GM19240 (cell line): ENCODE results near the gene GAB1.

ENCODE experiments used
- DNase-seq: peaks from one replicate; pipeline ENCODE4 v3.0.0; 2011; ENCODE audit warnings: low spot score; ENCODE audit not compliant: insufficient read length

The GAB1 gene

DNA sequence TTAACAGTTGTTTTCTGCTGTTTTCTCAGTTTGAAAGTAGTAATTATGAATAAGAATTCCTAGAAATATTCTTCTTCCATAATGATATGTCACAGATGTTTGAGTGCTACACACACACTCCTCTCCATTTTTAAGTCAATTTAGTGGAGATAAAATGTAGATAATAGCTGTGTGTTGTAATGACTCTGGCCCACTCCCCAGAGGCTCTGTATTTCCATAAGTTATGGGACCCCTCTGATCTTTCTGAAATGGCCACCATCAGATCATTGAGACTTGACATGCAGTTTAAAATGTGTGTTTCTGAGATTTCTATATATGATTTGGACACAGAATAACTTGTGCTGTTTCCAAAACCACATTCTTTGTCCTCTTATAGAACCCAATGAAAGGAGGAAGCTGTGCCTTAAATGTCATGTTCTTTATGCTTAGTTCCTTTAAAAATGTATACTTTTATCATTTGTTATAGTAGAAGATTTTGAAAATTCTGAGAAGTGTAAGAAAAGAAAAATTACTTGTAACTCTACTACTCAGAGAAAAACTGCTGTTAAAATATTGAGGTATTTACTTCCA is 46.4 kb downstream of the GAB1 start:
- DNase-seq = no peak

DNA sequence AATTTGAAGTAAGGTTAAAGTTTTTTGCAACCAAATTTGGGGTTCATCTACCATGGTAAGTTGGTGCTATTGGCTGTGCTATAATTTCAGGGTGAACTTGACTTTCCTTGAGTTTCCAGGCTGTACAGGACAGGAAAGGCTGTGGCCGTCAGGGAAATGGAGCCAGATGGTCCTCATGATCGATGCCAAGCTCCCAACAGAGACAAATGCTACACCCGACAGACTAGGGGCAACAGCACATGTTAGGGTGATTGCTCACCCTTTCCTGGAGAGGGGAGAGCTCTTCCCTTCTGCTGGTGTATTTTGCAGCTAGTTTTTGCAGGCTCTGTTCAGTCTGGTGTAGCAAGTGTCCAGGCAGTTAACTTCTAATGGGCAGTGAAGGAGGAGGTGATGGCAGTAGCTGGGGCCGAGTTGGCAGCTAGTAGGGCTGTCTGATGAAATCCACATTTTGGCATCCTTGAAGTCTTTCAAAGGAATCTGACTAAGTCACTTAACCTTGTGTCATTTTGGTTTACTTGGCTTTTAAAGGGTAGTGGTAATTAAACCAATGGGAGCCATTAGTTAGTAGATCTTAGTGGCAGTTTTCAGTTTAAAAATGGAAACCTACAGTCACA is 47.8 kb downstream of the GAB1 start:
- DNase-seq = no peak

DNA sequence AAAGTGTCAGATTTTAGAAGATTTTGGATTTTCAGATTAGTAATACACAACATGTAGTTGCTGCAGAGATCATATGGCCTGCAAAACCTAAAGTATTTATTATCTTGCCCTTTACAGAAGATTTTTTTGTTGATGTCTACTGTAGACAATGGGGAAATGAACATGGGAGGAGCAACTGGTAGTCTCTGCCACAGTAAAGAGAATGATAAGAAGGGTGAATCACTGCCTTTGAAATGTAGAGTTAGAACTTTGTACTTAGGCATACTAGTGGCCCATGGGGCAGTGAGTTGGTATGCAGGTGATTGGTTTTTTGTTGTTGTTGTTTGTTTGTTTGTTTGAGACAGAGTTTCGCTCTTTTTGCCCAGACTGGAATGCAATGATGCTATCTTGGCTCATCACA is 50.1 kb downstream of the GAB1 start:
- no peak for DNase-seq

DNA sequence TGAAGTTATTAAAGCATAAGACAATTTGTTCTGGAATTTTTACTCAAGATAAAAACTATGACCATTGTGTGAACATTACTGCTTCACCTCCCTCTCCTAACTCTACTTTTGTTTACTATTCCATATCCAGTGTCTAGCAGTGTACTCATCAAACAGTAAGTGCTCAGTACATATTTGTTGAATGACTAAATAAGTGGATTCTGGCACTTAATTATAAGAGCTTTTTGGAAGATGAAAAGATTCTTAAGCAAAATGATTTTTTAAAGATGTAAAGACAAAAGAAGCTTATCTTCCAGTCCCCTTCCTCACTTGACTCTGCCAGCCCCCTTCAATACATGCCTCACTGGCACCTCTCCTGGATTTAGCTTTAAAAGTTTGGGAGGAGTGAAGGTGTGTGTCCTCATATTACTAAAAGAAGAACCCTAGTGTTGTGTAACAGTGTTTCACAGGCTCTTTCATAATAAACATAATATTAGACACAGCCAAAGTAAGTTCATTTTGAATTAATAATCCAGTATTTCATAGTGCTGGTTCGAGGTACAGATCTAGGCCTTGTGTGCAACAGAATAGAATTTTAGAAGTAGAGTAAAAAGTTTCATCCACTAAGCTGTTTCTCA is 53.0 kb downstream of the GAB1 start:
- no peak for DNase-seq

DNA sequence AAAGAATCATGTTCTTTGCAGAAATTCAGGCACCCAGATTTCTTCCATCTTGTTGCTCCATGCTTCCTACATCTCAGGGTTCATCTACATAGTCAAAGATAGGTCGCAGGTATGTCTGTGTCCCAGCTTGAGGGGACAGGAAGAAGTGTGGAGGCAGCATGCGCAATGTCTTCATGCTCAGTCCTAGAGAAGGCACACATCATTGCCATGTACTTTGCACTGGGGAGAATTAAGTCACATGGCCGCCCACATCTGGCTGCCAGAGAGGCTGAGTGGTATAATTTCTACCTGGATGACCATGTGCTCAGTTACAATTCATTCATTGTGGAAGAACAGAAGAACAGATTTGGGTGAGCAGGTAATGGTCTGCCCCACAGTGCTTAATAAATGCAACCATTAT is 54.1 kb downstream of the GAB1 start:
- no peak for DNase-seq

DNA sequence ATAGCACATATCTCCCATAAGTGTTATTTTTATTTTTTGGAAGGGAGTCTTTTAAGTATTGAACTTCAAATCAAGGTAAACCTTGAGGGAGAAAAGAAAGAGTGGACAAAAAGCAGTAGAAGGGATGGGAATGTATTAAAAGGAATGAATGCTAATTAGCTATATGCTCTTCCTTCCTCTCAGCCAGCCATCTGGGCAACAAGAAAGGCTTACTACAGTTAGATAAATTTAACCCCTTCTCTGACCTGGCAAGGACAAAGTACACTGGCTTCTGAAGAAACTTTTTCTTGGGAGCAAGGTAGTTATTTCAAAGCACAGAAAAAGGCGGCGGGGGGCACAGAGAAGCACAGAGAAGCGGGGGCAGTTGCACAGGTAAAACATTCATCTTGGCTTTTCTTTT is 54.6 kb downstream of the GAB1 start:
- DNase-seq = no peak

DNA sequence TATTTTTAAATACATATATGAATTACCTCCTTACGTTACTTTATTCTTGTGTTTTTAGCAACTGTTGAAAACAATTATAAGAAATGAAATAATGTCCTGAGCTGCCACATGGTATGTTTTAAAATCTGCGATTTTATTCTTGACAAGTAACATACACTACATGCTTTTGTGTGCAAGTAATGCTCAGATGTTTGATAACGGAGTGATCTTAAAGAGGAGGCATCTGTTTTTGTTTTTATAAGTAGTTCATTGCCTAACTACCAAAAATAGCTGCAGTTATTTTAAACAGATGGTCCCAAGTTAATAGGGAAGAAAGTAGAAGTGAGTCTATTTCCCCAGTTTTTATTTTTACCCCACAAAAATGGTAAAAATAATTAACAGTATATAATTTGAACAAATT is 55.2 kb downstream of the GAB1 start:
- no peak for DNase-seq

DNA sequence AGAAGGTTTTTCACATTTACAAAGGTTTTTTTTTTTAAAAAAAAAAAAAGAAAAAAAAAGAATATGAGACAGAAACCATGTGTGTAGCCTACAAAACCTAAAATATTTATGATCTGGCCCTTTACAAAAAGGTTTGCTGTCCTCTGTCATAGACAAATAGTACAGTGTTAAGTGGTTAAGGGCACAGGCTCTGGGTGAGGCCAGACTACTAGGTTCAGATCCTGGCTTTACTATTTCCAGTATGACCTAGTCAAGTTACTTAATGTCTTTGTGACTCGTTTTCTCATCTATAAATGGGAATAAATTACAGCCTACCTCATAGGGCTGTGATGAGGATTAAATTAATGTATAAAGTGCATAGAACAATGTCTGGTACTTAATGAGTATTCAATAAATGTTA is 56.5 kb downstream of the GAB1 start:
- DNase-seq = no peak

DNA sequence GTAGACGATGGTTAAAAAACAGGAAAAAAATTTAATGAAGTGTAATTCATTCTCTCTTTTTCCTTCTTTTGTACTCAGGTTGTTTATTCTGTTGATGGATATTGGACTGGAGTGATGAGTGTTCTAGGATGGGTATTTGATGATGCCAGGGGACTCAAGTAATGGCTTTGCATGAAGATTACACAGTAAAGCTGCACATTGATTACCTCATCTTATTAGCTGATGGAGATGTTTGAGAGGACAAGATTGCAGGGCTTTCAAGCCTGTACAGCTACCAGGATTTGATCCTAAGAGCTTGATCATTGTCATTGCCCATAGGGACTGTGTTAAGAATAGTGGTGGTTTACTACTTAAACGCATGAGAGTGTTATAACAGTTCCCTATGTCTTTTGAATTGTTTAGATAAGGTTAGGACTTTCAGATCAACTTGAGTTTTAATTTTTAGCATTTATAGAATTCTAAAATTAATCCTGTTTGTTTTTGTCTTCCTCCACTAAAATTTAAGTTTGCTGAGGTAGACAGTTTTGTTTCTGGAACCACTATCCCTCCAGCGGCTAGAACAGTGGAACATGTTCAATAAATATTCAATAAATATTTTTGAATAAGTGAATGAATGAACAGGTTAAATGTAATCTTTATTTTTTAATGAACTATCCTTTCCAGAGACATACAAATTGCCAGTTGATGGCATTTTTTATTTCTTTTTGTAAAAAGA is 58.2 kb downstream of the GAB1 start:
- DNase-seq = no peak

DNA sequence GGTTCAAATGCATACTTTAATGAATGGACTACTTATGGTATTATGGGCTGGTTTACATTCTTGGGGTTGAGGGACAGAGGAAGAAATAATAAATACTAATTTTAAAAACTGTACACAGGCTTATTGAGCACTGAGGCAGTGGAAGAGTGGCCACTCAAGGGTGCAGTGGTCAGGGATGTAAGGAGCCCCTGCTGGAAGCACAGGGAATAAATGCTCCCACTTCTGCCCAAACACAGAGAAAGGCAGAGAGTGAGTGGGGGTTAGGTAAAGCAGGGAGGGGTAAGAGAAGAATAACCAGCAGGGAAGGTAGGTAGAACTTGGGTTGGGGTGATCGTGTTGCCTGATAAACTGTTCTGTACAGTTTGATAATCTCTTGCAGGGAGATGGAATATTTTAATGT is 60.0 kb downstream of the GAB1 start:
- no peak for DNase-seq

DNA sequence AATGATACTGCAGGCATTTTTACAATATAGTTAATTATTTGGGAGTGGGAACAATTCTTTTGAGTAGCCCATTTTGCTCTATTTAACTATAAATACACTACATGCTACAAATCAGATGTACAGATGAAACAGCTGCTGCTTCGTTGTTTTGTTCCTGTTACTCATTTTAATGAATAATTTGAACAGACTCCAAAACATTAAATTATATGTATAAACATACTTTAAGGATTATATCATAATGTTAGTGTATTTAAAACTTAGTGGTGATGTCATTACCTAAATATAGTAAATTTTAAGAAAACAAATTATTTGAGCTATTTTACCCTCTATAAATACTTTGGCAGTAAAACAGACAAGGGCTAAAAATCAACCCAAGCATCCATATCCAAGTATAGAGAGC is 60.7 kb downstream of the GAB1 start:
- no peak for DNase-seq

DNA sequence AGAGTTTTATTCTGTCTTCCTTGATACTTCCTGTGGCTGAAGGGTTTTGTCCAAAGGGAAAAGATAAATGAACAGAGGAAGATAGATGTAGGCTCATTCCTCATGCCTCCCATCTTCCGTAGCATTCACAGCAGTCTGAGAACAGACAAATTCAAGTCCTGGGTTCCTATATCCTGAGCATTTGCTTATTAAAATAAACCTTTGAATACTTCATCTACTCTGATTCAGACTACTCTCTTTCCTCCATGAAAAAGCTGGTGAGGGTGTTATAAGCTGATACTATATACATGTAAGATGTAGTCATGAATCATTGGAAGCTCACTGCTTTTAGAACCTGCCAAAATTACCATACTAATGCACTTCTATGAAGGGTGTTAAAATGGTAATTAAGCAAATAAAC is 61.2 kb downstream of the GAB1 start:
- no peak for DNase-seq

DNA sequence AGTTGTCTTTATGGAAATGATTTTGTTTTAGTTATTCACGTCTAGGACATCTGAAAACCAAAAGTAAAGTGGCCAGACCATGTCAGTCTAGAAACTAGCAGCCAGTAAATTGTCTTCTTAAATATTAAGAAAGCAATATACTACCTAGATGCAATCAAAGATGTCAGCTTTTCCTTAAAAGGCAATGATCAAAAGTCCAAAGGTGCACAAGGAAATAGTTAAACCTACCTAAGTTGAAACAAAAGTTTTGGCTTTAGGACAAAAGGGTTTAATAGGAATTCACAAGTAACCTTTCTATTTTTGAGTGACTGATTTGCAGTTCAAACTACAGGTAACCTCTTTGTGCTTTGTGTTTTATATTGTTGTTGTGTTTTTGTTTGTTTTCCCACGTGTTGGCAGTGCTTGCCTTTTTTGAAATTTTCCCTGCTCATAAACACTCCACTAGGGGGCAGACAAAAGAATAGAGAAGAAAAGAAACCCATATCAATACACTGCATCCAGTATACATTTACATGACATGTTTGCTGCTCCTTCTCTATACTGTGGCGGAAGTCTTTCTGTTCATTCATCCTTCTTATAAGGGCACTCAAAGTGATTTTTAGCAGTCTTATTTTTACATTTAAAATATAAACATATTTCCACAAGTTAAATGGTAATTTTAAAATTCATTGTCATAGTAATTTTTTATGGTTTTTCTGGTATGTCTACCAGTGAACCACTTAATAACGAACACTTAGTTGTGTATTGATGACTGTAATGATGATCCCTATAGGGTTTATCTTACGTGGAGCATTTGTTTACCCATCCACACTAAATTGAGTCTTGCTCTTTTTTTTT is 62.7 kb downstream of the GAB1 start:
- DNase-seq = no peak

DNA sequence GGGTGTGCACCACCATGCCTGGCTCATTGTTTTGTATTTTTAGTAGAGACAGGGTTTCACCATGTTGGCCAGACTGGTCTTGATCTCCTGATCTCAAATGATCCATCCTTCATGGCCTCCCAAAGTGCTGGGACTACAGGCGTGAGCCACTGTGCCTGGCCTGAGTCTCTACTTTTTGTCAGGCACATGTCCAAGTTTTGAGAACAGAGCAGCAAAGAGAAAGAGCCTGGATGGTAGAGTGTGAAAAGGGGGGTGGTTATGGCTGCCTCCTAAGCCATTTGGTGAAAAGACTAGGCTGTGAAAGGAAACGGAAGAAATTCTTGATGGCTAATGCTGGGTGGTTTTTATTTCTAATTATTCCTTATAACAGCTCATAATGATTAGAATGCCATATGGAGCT is 63.4 kb downstream of the GAB1 start:
- no peak for DNase-seq

DNA sequence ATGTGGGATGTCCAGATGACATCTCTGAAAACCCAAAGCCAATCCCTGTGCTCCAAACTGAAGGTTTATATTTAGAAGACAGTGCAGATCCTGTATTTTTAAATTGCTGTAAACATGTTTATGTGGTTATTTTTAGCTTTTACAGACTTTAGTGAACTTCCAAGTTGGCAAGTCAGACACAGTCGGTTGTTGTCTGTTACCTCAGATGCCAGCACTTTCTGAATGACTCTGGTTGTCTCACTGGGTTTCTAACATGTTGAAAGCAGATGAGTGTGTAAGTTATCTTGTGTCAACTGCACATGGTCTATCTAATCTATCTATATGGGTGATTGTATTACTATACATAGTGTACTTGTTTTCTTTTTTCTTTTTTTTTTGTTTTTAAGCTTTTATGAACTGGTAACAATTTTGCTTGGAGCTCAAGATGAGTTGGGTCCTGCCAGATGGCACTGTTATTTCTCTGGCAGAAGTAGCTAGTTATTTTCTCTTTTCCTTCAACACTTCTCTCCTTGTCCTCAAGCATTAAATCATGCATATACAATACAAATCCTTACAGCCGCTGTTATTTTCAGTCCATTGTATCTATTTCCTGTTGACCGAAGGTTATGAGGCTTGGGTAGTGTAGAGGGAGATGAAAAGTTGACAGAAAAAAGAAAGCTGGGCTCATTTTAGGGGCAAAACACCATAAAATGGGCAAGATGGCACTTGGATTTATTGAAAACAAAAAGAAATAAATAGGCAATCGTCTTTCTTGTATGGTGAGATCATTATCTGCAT is 66.3 kb downstream of the GAB1 start:
- no peak for DNase-seq

DNA sequence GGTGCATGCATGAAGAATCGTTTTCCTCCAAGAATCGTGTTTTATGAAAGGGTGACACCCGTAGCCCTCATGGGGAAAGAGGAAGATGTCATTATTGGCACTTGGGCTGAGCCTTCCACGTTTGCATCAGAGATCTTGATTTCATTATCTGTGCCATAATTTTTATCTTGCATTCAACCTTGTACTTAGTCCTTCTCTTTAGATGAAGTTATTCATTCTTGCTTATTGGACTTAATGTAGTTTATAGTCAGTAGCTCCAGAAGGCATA is 66.8 kb downstream of the GAB1 start:
- no peak for DNase-seq

DNA sequence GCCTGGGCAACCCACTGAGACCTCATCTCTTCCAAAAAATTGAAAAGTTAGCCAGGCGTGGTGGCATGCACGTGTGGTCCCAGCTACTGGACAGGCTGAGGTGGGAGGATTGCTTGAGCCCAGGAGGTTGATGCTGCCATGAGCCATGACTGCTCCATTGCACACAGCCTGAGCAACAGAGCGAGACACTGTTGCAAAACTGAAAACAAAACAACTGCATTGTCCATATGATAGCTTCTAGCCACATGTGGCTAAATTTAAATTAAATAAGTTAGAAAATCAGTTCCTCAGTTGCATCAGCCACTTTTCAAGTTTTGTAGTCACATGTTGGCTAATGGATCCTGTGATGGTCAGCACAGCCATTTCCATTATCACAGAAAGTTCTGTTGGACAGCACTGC is 67.9 kb downstream of the GAB1 start:
- no peak for DNase-seq

DNA sequence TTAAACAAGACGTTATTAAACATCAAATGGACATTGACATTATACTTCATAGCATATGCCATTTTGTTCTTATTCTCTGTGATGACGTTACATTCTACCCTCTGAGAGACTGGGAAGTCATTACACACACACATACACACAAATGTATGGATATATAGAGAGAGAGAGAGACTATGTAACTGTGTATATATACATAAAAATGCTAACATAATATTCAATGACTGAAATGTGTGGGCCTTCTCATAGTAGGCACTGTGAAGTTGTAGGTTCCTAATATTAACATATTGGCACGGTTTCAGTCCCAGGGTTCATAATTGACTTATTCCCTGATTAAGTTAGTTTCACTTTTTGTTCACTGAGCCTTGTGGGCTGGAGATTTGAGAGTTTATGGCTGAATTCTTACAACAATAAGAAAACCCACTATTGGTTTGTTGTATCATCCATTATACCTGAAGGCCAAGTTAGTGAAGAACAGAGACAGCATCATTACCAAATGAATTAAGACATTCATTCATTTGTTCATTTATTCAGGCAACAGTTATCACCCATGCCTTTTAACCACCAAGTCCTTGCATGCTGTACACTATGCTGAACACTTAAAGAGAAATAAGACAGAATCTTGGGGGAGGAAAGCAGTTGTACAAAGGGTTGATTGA is 68.5 kb downstream of the GAB1 start:
- no peak for DNase-seq

DNA sequence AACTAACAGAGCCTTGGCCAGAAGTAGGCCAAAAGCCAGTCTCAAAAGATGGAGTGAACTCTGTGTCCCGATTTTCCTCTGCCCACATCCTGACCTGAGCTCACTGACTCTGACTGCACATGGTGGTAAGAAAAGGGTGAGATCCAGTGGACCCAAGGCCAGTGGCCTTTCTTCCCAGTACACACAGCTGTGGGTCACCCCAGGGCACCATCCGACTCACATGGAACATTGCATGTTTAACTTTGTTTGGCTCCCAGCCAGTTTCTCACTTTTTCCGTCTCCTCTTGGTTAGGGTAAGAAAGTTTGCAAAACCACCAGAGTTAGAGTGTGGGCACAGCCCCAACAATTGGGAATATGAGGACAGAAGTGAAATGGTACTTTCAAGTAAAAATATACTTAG is 69.8 kb downstream of the GAB1 start:
- DNase-seq = no peak

DNA sequence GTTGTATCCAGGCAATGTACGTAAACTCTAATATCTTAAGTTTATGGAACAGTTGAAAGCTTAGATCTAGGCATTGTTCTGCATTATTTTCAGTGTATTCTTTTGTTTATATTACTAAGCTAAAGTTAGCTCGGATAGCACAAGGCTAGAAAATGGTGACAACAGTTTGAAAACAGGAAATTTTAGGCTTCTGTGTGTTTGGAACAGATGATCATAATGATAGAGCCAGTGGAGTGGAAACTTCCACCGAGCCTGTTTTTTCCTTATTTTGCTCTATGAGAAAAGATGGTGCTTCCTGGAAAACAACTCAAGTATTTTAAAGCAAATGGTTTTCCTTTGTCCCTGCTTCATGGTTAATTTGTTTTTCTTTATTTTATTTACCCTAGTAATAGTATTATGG is 70.8 kb downstream of the GAB1 start:
- no peak for DNase-seq

DNA sequence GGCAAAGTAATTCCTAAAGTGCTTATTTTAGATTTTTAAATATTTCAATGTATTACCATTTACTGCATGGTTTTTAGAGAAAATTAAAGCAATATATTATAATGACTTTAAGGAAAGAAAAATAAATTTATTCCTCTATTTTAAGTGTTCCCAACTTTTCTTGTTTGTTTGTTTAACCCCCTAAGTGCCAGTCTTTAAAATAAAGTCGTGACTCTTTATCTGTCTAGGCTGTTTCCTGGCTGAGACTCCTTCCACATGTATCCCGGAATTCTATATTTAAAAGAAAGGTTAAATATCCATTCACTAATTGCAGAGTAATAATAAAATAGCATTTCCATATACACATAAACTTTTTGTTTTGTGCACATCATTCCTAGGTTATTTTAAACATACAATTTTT is 71.2 kb downstream of the GAB1 start:
- no peak for DNase-seq
